HL-60 (cell line): ENCODE measurements around the gene RHOU.

ENCODE experiments used
- POLR2AphosphoS5 ChIP-seq: IDR thresholded peaks from 2 replicates; pipeline ENCODE4 v1.6.1; 2012; ENCODE audit warnings: low read depth
- SPI1 ChIP-seq: IDR thresholded peaks from 2 replicates; pipeline ENCODE4 v1.6.1; 2012; ENCODE audit warnings: low read depth, mild to moderate bottlenecking, borderline replicate concordance
- TF ChIP-seq, protein P1 (sequence below): IDR thresholded peaks from 2 replicates; pipeline ENCODE4 v1.6.1; 2012; ENCODE audit warnings: low read depth; ENCODE audit not compliant: insufficient replicate concordance
- TF ChIP-seq, protein P2 (sequence below): IDR thresholded peaks from one replicate; pipeline ENCODE4 v1.5.1; 2011; ENCODE audit warnings: low read length, control low read depth, inconsistent platforms; ENCODE audit not compliant: insufficient read depth

DNA sequence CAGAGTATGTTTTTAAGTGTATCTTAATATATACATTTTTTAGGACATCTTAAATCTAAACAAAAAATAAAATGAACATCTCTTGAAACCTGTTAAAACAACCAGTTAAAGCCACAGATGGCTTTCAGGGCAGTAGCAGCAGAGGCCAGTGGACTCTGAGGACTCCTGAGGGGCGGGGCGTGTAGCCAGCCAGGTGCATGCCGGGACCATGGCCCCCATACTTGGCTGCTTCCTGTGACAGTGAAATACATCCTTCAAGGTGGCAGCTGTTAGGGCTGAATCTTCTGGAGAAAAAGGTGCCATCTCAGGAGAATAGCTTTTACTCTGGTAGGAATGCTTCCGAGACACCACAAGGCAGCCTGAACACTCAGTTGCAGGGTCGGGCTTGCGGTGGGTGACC is 9.6 kb downstream of the RHOU start:
- TF ChIP-seq, protein P1, sequence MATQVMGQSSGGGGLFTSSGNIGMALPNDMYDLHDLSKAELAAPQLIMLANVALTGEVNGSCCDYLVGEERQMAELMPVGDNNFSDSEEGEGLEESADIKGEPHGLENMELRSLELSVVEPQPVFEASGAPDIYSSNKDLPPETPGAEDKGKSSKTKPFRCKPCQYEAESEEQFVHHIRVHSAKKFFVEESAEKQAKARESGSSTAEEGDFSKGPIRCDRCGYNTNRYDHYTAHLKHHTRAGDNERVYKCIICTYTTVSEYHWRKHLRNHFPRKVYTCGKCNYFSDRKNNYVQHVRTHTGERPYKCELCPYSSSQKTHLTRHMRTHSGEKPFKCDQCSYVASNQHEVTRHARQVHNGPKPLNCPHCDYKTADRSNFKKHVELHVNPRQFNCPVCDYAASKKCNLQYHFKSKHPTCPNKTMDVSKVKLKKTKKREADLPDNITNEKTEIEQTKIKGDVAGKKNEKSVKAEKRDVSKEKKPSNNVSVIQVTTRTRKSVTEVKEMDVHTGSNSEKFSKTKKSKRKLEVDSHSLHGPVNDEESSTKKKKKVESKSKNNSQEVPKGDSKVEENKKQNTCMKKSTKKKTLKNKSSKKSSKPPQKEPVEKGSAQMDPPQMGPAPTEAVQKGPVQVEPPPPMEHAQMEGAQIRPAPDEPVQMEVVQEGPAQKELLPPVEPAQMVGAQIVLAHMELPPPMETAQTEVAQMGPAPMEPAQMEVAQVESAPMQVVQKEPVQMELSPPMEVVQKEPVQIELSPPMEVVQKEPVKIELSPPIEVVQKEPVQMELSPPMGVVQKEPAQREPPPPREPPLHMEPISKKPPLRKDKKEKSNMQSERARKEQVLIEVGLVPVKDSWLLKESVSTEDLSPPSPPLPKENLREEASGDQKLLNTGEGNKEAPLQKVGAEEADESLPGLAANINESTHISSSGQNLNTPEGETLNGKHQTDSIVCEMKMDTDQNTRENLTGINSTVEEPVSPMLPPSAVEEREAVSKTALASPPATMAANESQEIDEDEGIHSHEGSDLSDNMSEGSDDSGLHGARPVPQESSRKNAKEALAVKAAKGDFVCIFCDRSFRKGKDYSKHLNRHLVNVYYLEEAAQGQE: no peak
- TF ChIP-seq, protein P2, sequence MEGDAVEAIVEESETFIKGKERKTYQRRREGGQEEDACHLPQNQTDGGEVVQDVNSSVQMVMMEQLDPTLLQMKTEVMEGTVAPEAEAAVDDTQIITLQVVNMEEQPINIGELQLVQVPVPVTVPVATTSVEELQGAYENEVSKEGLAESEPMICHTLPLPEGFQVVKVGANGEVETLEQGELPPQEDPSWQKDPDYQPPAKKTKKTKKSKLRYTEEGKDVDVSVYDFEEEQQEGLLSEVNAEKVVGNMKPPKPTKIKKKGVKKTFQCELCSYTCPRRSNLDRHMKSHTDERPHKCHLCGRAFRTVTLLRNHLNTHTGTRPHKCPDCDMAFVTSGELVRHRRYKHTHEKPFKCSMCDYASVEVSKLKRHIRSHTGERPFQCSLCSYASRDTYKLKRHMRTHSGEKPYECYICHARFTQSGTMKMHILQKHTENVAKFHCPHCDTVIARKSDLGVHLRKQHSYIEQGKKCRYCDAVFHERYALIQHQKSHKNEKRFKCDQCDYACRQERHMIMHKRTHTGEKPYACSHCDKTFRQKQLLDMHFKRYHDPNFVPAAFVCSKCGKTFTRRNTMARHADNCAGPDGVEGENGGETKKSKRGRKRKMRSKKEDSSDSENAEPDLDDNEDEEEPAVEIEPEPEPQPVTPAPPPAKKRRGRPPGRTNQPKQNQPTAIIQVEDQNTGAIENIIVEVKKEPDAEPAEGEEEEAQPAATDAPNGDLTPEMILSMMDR: no peak
- TF ChIP-seq SPI1 (no peak), POLR2AphosphoS5 (0 out of 2 replicates have a peak, but pooled peaks have one; percentile 32)
